Measurements from ENCODE around the gene TAF4. TPM values are rescaled to one million over a fixed set of nuclear protein-coding genes. Genes with fewer than 3 reads are reported as not detected.

The TAF4 gene
- total RNA-seq, 1 donor from 2014 or later, result 28.1 TPM

DNA sequence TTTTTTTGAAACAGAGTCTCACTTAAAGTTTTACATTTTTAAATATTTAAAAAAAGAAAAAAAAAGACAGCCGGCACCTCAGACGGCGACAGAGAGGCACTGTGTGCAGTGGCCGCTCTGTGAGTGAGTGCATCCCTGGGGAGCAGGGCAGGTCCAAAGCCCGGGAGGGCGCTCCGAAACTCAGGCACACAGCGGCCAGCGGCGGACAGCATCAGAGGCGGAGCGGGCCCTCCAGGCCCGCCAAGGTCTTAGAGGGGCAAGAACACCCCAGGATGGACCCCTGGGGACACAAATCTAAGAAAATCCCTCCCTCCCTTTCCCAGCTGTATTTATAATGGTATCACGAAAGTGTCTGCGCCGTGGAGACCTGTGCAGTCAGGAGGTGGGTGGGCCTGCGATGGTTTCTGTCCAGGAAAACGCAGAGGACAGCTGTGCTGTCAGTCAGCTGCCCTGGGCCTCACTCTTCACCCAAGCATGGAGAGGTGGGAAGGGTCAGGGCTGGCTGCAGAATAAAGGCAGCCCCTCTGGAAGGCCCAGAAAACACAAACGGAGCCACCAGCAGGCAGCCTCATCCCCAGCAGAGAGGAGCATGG, 43.8 kb downstream of the TAF4 start:
- H3K9me3 Mint-ChIP-seq, result no peaks in the 10 kb centered on the region
- DNase-seq (ENCODE audit: low spot score in 2 of 2, unreplicated experiment in 2 of 2), result no peak
- H3K27ac Mint-ChIP-seq, result peak overlapping the region; percentile 39
- TF ChIP-seq, protein P1, sequence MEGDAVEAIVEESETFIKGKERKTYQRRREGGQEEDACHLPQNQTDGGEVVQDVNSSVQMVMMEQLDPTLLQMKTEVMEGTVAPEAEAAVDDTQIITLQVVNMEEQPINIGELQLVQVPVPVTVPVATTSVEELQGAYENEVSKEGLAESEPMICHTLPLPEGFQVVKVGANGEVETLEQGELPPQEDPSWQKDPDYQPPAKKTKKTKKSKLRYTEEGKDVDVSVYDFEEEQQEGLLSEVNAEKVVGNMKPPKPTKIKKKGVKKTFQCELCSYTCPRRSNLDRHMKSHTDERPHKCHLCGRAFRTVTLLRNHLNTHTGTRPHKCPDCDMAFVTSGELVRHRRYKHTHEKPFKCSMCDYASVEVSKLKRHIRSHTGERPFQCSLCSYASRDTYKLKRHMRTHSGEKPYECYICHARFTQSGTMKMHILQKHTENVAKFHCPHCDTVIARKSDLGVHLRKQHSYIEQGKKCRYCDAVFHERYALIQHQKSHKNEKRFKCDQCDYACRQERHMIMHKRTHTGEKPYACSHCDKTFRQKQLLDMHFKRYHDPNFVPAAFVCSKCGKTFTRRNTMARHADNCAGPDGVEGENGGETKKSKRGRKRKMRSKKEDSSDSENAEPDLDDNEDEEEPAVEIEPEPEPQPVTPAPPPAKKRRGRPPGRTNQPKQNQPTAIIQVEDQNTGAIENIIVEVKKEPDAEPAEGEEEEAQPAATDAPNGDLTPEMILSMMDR (IDR thresholded peaks at IDR 0.05; ENCODE audit: unreplicated experiment), result no peak
- no peaks in the 10 kb centered on the region for H3K36me3 Mint-ChIP-seq
- H3K4me1 Mint-ChIP-seq, result peaks cover 21% of the 10 kb centered on the region
- H3K27me3 Mint-ChIP-seq (ENCODE audit: low read depth), result no peaks in the 10 kb centered on the region
- H3K4me3 Mint-ChIP-seq, result no peak overlapping the region

DNA sequence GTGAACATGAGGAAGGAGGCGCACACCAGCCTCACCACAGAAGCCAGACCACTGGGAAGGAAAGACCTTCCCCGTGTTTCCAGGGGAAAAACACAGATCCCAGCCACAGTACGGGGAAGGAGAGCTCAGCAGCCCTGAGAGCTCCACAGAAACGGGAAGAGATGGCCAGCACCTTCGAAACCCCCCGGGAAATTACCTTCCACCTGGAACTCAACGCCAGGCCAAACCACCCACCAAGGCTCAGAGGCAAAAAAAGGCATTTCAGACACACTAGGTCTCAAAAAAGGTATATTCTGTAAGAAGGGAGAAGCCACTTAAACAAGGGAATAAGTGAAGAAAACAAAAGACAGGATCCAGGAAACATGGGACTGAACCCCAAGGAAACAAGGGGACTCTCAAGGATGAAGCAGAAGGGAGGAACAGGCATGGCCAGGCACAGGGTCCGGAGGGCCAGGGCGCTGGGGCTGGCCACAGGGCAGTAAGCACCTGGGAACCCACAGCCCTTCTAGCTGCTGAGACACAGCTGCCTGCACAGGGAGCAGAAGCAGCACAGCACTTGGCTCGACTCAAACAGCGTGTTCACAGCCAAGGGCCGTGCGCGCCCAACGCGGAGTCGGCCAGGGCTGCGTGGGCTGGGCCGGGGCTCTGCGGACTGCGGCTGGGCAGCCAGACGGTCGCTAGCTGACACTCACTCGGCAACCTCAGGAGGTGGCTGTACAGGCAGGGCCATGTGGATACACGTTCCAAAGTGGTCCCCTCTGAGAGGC, 44.6 kb downstream of the TAF4 start:
- H3K36me3 Mint-ChIP-seq, result no peaks in the 10 kb centered on the region
- H3K27ac Mint-ChIP-seq, result peak overlapping the region; percentile 22
- TF ChIP-seq, protein P1 (IDR thresholded peaks at IDR 0.05; ENCODE audit: unreplicated experiment), result no peak
- peaks cover 17% of the 10 kb centered on the region for H3K4me1 Mint-ChIP-seq
- DNase-seq (ENCODE audit: low spot score in 2 of 2, unreplicated experiment in 2 of 2), result no peak
- no peaks in the 10 kb centered on the region for H3K27me3 Mint-ChIP-seq (ENCODE audit: low read depth)
- no peaks in the 10 kb centered on the region for H3K9me3 Mint-ChIP-seq
- no peak overlapping the region for H3K4me3 Mint-ChIP-seq

DNA sequence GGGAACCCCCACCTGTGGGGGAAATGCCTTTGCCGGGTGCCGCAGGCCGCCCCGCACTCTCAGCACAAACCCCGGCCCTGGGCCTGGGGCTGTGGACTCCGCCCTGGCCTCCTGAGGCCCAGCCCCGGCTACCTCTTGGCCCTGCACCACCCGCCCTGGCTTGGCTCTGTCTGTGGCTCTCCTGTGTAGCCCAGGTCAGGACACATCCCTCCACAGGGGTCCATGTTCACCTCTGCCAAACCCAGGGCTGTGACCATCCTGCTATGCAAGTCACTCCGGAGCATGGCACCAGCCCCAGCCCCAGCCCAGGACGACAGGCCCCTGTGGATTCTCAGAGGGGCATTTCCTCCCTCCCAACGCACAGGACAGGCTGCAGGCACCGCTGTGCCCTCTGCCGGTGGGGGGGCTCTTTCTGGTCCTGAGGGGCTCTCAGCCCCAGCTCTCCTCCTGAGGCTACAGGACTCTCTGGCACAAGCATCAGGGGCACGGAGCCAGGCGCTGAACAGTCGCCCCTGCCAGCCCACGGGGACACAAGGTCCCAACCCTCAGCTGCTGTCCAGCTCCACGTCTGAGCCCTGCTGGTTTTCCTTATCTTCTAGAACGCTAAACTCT, 45.7 kb downstream of the TAF4 start:
- Mint-ChIP-seq H3K9me3 (no peaks in the 10 kb centered on the region), H3K36me3 (no peaks in the 10 kb centered on the region), H3K27me3 (ENCODE audit: low read depth) (no peaks in the 10 kb centered on the region), H3K4me1 (peaks cover 19% of the 10 kb centered on the region), H3K4me3 (no peak overlapping the region), H3K27ac (peak overlapping the region; percentile 22)
- DNase-seq (ENCODE audit: low spot score in 2 of 2, unreplicated experiment in 2 of 2), result no peak
- TF ChIP-seq, protein P1 (IDR thresholded peaks at IDR 0.05; ENCODE audit: unreplicated experiment), result no peak

DNA sequence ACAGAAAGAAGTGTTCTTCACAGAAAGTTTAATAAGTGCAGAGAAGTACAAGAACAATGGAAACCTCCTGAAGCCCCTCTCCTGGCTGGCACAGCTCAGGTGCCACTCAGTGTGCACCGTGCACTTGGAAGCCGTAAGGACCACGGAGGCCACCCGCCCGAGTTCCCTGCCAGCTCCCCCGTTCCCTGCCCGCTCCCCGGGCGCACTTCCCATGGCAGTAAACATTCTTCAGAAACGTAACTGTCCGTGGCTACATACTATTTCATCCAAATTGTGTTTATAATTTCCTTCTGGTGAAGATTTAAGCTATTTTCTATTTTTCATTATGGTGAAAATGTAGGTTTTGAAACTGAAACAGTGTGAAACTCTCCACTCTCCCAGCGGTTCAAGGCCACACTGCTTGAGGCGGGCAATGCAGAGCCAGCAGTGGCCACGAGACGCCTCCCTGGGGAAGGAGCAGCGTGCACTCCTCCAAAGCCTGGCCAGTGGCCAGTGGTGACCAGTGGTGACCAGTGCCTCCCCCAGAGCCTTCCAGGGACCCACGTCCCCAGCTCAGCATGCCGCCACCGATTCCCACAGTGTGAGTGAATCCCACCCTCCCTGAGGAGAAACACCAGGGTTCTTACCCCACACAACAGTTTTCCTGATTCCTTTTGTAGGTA, 46.4 kb downstream of the TAF4 start:
- Mint-ChIP-seq H3K4me1 (peaks cover 23% of the 10 kb centered on the region), H3K27me3 (ENCODE audit: low read depth) (no peaks in the 10 kb centered on the region), H3K9me3 (no peaks in the 10 kb centered on the region), H3K4me3 (no peak overlapping the region), H3K36me3 (no peaks in the 10 kb centered on the region), H3K27ac (no peak overlapping the region)
- TF ChIP-seq, protein P1 (IDR thresholded peaks at IDR 0.05; ENCODE audit: unreplicated experiment), result no peak
- no peak for DNase-seq (ENCODE audit: low spot score in 2 of 2, unreplicated experiment in 2 of 2)

DNA sequence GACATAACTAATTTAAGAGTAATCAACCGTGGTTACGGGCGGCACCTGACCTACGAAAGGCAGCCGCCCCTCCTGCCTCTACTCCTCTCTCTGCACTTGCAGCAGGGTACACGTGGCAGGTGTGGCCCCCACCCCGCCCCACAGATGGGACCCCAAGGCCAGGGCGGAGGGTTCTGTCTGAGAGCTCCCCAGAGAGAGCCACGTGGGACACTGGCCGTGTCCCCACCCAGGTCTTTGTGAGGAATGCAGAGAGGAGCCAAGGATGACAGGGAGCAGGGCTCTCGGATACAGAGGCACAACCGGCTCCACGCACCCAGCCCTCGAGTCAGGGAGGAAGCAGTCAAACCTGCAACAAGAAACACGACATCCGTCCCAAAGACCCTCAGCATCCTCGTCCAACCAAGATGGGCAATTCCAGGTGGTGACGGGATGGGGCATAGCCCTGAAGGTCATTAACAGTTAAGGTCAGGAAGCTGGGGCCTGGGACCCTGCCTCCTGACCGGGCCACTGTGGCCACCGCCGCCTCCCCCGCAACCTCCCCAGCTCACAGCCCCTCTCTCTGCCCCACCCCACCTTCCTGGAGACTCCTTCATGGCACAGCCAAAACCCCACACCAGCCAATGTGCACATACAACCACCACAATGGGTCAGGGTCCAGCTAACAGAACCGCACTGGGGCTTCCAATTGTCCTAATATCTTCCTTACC, 47.1 kb downstream of the TAF4 start:
- TF ChIP-seq, protein P1 (IDR thresholded peaks at IDR 0.05; ENCODE audit: unreplicated experiment), result no peak
- Mint-ChIP-seq H3K4me3 (no peak overlapping the region), H3K4me1 (peaks cover 23% of the 10 kb centered on the region), H3K36me3 (no peaks in the 10 kb centered on the region), H3K9me3 (no peaks in the 10 kb centered on the region), H3K27ac (no peak overlapping the region), H3K27me3 (ENCODE audit: low read depth) (no peaks in the 10 kb centered on the region)
- DNase-seq (ENCODE audit: low spot score in 2 of 2, unreplicated experiment in 2 of 2), result no peak
